ENCODE results near the gene HIBADH. TPM values are rescaled to one million over a fixed set of nuclear protein-coding genes. Genes with fewer than 3 reads are reported as not detected.

Gene HIBADH
- total and polyA plus RNA-seq, 10 of the 15 experiments (the other 5 are each of a cell fraction or from before 2014, with no cell fraction given), result 8.7 to 36.1 (median 18.6) TPM

- Histone ChIP-seq H3K36me3 (ENCODE audit: control insufficient read depth in 2 of 2, insufficient read depth in 2 of 2, low read length in 1 of 2) (no peaks in the 10 kb centered on the region), H3K4me3 (no peak overlapping the region), H3K27ac (ENCODE audit: control insufficient read depth, insufficient read depth) (no peak overlapping the region), H3K9ac (ENCODE audit: control insufficient read depth, insufficient read depth, low read length) (no peak overlapping the region), H3K4me1 (ENCODE audit: control insufficient read depth, insufficient read depth, low read length) (no peaks in the 10 kb centered on the region), H2AFZ (ENCODE audit: control insufficient read depth, low read depth, low read length) (no peak overlapping the region), H3K9me3 (replicated peaks; ENCODE audit: control insufficient read depth, insufficient read depth, low read length) (peaks cover 15% of the 10 kb centered on the region), H3K27me3 (replicated peaks in 1 of 2; ENCODE audit: control insufficient read depth in 2 of 2, insufficient read depth in 2 of 2, low read length in 1 of 2) (no peaks in the 10 kb centered on the region), H3K4me2 (ENCODE audit: control insufficient read depth, insufficient read depth) (no peak overlapping the region), H3K79me2 (ENCODE audit: control insufficient read depth, insufficient read depth, low read length) (no peaks in the 10 kb centered on the region), H4K20me1 (ENCODE audit: control insufficient read depth, insufficient read depth) (no peaks in the 10 kb centered on the region)
- ChIA-PET SMC1A (ENCODE audit: uncharacterized antibody, unreplicated experiment) (interaction anchor here (2.0 kb wide), 1 partner anchor 12 kb away, joined by 6 read pairs; no protein-coding TSS in a partner anchor), CTCF (no interaction called here), RAD21 (ENCODE audit: unreplicated experiment) (no interaction called here), POLR2A (no interaction called here)
- FAIRE-seq (no peak), ATAC-seq (no peak), DNase-seq (ENCODE audit: low read depth, low spot score) (no peak)
- TF ChIP-seq NFYA (IDR thresholded peaks at IDR 0.05; ENCODE audit: borderline replicate concordance, low read depth, low read length) (no peak), CREB1 (IDR thresholded peaks at IDR 0.05; ENCODE audit: low read depth) (no peak), SPI1 (IDR thresholded peaks at IDR 0.05; ENCODE audit: borderline replicate concordance, insufficient read depth, low read depth, low read length) (no peak), USF1 (IDR thresholded peaks at IDR 0.05; ENCODE audit: borderline replicate concordance, extremely low read length, insufficient read depth, low read depth, low read length) (no peak), NRF1 (conservative IDR thresholded peaks at IDR 0.05; ENCODE audit: low read depth, low read length) (no peak), SREBF1 (IDR thresholded peaks at IDR 0.05; ENCODE audit: low read length) (no peak), MTA2 (IDR thresholded peaks at IDR 0.05; ENCODE audit: low read depth) (no peak), CHD4 (IDR thresholded peaks at IDR 0.05) (no peak), ATF3 (IDR thresholded peaks at IDR 0.05; ENCODE audit: borderline replicate concordance, extremely low read depth, low read depth, low read length) (no peak), BACH1 (IDR thresholded peaks at IDR 0.05; ENCODE audit: borderline replicate concordance) (no peak), ESRRA (IDR thresholded peaks at IDR 0.05; ENCODE audit: low read length) (no peak), PML (IDR thresholded peaks at IDR 0.05; ENCODE audit: low read length) (no peak), CBX3 (IDR thresholded peaks at IDR 0.05; ENCODE audit: borderline replicate concordance, low read depth) (no peak), MLLT1 (IDR thresholded peaks at IDR 0.05) (no peak), EED (IDR thresholded peaks at IDR 0.05; ENCODE audit: low read depth) (no peak), ZBED1 (IDR thresholded peaks at IDR 0.05; ENCODE audit: borderline replicate concordance) (no peak), PAX8 (IDR thresholded peaks at IDR 0.05) (no peak), YBX1 (IDR thresholded peaks at IDR 0.05) (no peak)
- intact Hi-C loops (cut with micrococcal nuclease; ENCODE audit: unreplicated experiment) (no loop called here), in situ Hi-C loops (cut with MboI) (no loop called here)
- WGBS (ENCODE audit: insufficient coverage, insufficient replicate concordance, low lambda C conversion rate, missing lambda C conversion rate), result 52% methylated on average over 9 of the region's 9 CpGs
- BruUV-seq (replicated peaks), result no TSS peak
These were observed 44.9 kb downstream of the HIBADH start for GRCh38 chr7:27617651-27618381.
